Stimulated activated CD4-positive, alpha-beta T cell treated with anti-CD3 and anti-CD28 coated beads, Interleukin-12 subunit alpha, Interleukin-12 subunit beta, amount 100 ng/mL, for 24 hours (primary cell): ENCODE measurements around the gene ISM2.

Experiments used
- DNase-seq, 2 experiments: peaks; one replicate each; pipeline ENCODE4 v3.0.0-alpha.2; 2020; ENCODE audit warnings: low read depth in 2 of 2

ISM2 gene

GRCh38 chr14:77507762-77508161 lies 9.1 kb upstream of the ISM2 start:
- no peak for DNase-seq

- DNase-seq, result no peak
These were observed 6.4 kb upstream of the ISM2 start for GRCh38 chr14:77505031-77505430.

GRCh38 chr14:77503138-77503537 lies 4.5 kb upstream of the ISM2 start:
- no peak for DNase-seq

GRCh38 chr14:77502109-77502782 lies 3.6 kb upstream of the ISM2 start:
- no peak for DNase-seq

GRCh38 chr14:77498984-77499527 lies 440 bp upstream of the ISM2 start:
- DNase-seq, result no peak

GRCh38 chr14:77495334-77495733 lies 3.3 kb downstream of the ISM2 start:
- no peak for DNase-seq

GRCh38 chr14:77491056-77491455 lies 7.6 kb downstream of the ISM2 start:
- DNase-seq, result no peak

GRCh38 chr14:77490347-77490986 lies 8.1 kb downstream of the ISM2 start:
- no peak for DNase-seq

- no peak for DNase-seq
These were observed 9.6 kb downstream of the ISM2 start for GRCh38 chr14:77489041-77489440.

GRCh38 chr14:77488558-77488957 lies 10.1 kb downstream of the ISM2 start:
- DNase-seq, result no peak

- no peak for DNase-seq
These were observed 12.5 kb downstream of the ISM2 start for GRCh38 chr14:77485901-77486678.

- no peak for DNase-seq
These were observed 13.4 kb downstream of the ISM2 start for GRCh38 chr14:77485256-77485655.

GRCh38 chr14:77482422-77482821 lies 16.2 kb downstream of the ISM2 start:
- no peak for DNase-seq

- DNase-seq, result no peak
These were observed 19.8 kb downstream of the ISM2 start for GRCh38 chr14:77478796-77479195.

- DNase-seq, result no peak
These were observed 20.6 kb downstream of the ISM2 start for GRCh38 chr14:77478029-77478428.

GRCh38 chr14:77475432-77476115 lies 23.0 kb downstream of the ISM2 start:
- no peak for DNase-seq

GRCh38 chr14:77474479-77475177 lies 24.0 kb downstream of the ISM2 start:
- DNase-seq, result no peak

- no peak for DNase-seq
These were observed 24.7 kb downstream of the ISM2 start for GRCh38 chr14:77473921-77474320.

- no peak for DNase-seq
These were observed 28.3 kb downstream of the ISM2 start for GRCh38 chr14:77470224-77470870.

- no peak for DNase-seq
These were observed 29.1 kb downstream of the ISM2 start for GRCh38 chr14:77469539-77469938.

- no peak for DNase-seq
These were observed 29.5 kb downstream of the ISM2 start for GRCh38 chr14:77469067-77469505.
